ENCODE data around the gene SLC6A19.

SLC6A19 gene

DNA sequence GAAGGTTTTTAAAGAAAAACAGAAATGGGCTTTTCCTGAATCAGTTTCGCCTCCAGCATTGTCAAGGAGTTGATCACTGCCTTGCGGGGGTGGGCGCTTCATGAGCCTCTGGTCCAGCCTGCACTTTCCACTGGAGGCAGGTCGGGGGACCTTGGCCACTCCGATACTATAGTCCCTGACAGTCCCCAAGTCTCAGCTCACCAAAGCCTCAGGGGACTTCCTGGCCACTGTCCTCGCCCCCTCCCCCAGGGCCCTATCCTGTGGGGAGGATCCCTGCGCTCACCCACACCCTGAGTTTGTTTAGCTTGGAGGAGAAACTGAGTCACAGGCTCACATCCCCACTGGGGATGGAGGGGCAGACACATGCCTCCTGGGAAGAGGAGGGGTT, 1.4 kb downstream of the SLC6A19 start (continued):
- TF ChIP-seq, protein P1, sequence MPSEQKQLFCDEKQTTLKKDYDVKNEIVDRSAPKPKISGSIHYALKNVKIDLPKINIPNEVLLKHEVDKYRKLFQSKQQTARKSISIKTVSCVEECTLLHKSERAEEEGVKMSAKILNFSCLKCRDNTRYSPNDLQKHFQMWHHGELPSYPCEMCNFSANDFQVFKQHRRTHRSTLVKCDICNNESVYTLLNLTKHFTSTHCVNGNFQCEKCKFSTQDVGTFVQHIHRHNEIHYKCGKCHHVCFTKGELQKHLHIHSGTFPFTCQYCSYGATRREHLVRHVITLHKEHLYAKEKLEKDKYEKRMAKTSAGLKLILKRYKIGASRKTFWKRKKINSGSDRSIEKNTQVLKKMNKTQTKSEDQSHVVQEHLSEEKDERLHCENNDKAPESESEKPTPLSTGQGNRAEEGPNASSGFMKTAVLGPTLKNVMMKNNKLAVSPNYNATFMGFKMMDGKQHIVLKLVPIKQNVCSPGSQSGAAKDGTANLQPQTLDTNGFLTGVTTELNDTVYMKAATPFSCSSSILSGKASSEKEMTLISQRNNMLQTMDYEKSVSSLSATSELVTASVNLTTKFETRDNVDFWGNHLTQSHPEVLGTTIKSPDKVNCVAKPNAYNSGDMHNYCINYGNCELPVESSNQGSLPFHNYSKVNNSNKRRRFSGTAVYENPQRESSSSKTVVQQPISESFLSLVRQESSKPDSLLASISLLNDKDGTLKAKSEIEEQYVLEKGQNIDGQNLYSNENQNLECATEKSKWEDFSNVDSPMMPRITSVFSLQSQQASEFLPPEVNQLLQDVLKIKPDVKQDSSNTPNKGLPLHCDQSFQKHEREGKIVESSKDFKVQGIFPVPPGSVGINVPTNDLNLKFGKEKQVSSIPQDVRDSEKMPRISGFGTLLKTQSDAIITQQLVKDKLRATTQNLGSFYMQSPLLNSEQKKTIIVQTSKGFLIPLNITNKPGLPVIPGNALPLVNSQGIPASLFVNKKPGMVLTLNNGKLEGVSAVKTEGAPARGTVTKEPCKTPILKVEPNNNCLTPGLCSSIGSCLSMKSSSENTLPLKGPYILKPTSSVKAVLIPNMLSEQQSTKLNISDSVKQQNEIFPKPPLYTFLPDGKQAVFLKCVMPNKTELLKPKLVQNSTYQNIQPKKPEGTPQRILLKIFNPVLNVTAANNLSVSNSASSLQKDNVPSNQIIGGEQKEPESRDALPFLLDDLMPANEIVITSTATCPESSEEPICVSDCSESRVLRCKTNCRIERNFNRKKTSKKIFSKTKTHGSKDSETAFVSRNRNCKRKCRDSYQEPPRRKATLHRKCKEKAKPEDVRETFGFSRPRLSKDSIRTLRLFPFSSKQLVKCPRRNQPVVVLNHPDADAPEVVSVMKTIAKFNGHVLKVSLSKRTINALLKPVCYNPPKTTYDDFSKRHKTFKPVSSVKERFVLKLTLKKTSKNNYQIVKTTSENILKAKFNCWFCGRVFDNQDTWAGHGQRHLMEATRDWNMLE (tag by site-specific recombination; conservative IDR thresholded peaks at IDR 0.05; ENCODE audit: low read depth) = no peak
- TF ChIP-seq ZFP37 (tag by site-specific recombination; IDR thresholded peaks at IDR 0.05) (no peak), ZNF707 (tag by site-specific recombination; IDR thresholded peaks at IDR 0.05) (no peak), ZNF623 (tag by site-specific recombination; IDR thresholded peaks at IDR 0.05) (no peak), ZNF585B (tag by site-specific recombination; IDR thresholded peaks at IDR 0.05) (no peak), ZNF354C (tag by site-specific recombination; IDR thresholded peaks at IDR 0.05; ENCODE audit: borderline replicate concordance, low read depth) (no peak), GLIS1 (tag by site-specific recombination; IDR thresholded peaks at IDR 0.05) (no peak)
- TF ChIP-seq, protein P2, sequence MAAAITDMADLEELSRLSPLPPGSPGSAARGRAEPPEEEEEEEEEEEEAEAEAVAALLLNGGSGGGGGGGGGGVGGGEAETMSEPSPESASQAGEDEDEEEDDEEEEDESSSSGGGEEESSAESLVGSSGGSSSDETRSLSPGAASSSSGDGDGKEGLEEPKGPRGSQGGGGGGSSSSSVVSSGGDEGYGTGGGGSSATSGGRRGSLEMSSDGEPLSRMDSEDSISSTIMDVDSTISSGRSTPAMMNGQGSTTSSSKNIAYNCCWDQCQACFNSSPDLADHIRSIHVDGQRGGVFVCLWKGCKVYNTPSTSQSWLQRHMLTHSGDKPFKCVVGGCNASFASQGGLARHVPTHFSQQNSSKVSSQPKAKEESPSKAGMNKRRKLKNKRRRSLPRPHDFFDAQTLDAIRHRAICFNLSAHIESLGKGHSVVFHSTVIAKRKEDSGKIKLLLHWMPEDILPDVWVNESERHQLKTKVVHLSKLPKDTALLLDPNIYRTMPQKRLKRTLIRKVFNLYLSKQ (tag by site-specific recombination; IDR thresholded peaks at IDR 0.05; ENCODE audit: borderline replicate concordance) = no peak

DNA sequence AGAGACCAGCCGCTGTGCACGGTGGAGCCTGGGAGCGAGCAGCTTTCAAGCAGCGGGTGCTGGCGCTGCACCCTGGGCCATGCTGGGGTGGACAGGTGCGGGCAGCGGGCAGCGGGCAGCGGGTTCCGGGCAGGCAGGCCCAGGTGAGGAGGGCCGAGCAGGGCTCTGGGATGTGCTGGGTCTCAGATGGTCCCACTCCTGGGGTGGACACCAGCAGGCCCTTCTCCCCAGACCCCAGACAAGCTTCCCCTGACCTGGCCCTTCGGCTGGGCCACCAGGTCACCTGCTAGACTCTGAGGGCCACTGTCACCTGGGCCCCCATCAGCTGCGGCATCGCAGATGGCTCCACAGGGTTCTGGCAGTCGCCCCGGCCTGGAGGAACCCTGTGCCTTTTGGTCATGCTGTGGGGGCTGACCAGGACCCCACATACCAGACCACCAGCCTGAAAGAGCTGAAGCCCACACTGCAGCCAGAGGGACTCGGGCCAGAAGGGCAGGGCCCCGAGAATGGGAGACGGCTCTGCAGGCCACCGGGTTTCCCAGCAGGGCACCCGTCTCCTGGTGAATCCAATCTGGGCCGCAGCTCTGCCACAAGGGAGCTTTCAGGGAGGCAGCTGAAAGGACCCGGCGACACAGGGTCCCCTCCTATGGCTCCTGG, 2.0 kb downstream of the SLC6A19 start:
- Histone ChIP-seq H3K36me3 (ENCODE audit: control insufficient read depth in 2 of 2, insufficient read depth in 1 of 2, low read length in 2 of 2) (no peaks in the 10 kb centered on the region), H3K4me3 (ENCODE audit: low read depth, low read length) (no peak overlapping the region), H3K4me1 (ENCODE audit: control insufficient read depth, insufficient read depth, low read length) (no peaks in the 10 kb centered on the region), H3K9me3 (ENCODE audit: control insufficient read depth, insufficient read depth, low read depth, low read length) (no peaks in the 10 kb centered on the region), H3K27ac (ENCODE audit: extremely low read depth, low read depth, low read length) (no peak overlapping the region)
- ChIA-PET CTCF (interaction anchor here (0.7 to 1.1 kb wide), 3 partner anchors 36 to 193 kb away, joined by 3 to 6 read pairs (median 3); no protein-coding TSS in a partner anchor), POLR2A (no interaction called here)
- TF ChIP-seq ZNF112 (tag by site-specific recombination; IDR thresholded peaks at IDR 0.05) (no peak), GLIS2 (tag by site-specific recombination; IDR thresholded peaks at IDR 0.05) (0 out of 2 replicates have a peak, but pooled peaks have one; percentile 26), SP7 (tag by site-specific recombination; IDR thresholded peaks at IDR 0.05) (no peak)

DNA sequence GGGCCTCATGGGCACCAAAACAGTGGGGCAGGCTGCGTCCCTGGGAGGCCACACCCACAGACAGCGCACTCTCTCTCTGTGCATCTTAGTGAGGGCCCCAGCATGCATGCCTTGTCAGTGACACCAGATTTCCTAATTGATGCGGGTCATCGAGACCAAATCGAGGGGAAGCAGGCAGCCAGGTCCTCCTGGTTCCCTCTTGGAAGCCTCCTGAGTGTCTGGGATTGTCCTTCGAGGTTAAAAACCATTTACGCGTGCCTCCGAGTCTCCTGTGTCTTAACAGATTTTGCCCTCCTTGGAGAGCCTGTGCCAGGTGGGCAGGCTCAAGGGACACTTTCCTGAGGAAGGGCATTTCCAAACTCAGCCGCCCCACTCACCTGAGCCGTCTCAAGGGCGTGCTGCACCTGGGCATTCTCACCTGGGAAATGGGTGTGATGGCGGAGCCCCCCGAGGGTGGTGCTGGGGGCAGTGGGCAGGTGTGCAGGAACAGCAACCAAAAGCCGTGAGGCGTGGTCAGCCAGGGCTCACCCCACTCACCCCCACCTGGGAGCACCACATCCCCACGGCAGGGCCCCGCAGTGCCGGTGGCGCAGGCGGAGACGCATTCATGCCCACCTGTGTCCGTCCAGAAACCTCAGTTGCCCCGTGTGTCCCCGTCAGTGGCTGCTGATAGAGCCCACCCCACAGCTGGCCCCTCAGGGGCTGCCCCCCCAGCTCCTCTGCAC, 2.7 kb downstream of the SLC6A19 start:
- no peaks in the 10 kb centered on the region for H3K9me3 ChIP-seq (ENCODE audit: control insufficient read depth, insufficient read depth, low read depth, low read length)
- no peak overlapping the region for H3K27ac ChIP-seq (ENCODE audit: extremely low read depth, low read depth, low read length)
- no peak overlapping the region for H3K4me3 ChIP-seq (ENCODE audit: low read depth, low read length)
- no peaks in the 10 kb centered on the region for H3K36me3 ChIP-seq (ENCODE audit: control insufficient read depth in 2 of 2, insufficient read depth in 1 of 2, low read length in 2 of 2)
- ChIA-PET POLR2A (interaction anchor here (0.7 kb wide), 1 partner anchor 15 kb away, joined by 3 read pairs; no protein-coding TSS in a partner anchor), CTCF (interaction anchor here (0.8 to 1.5 kb wide), 3 partner anchors 29 to 37 kb away, joined by 3 to 5 read pairs (median 4); no protein-coding TSS in a partner anchor)
- TF ChIP-seq GLIS2 (tag by site-specific recombination; IDR thresholded peaks at IDR 0.05) = 0 out of 2 replicates have a peak, but pooled peaks have one; percentile 10
- TF ChIP-seq ZNF433 (tag by site-specific recombination; IDR thresholded peaks at IDR 0.05; ENCODE audit: low read depth) = no peak
- no peaks in the 10 kb centered on the region for H3K4me1 ChIP-seq (ENCODE audit: control insufficient read depth, insufficient read depth, low read length)
